Thyroid gland (tissue), 4 donors: ENCODE measurements around the gene VAV3.

Source experiments
- CTCF ChIP-seq, 6 experiments: fragments of 200-600 bp in 3 of 6; fragments of 450-650 bp in 3 of 6; sonication (generic) in 3 of 6; IDR thresholded peaks; one replicate each; pipeline ENCODE4 v1.5.1; 2016 to 2019; ENCODE audit warnings: antibody characterized with exemption in 6 of 6, mild to moderate bottlenecking in 2 of 6, inconsistent platforms in 1 of 6, moderate library complexity in 1 of 6
- POLR2A ChIP-seq, 2 donors: fragments of 450-650 bp; IDR thresholded peaks; one replicate each; pipeline ENCODE4 v1.6.1; 2017; ENCODE audit warnings: antibody characterized with exemption in 2 of 2, mild to moderate bottlenecking in 2 of 2, moderate library complexity in 1 of 2

- no peak for TF ChIP-seq POLR2A (IDR thresholded peaks at IDR 0.05)
- no peak for TF ChIP-seq CTCF (IDR thresholded peaks at IDR 0.05)
These were observed 75.5 kb downstream of the VAV3 start for GRCh38 chr1:107889524-107889923.
